ENCODE measurements around the gene LSS.
A peak's percentile ranks its signal among the peaks of the same experiment; 100 is the strongest.
"Not testable (repeated sequence)": the region's sequence is repeated elsewhere in the genome, so short reads cannot be mapped to it uniquely, and the experiment has no call there.

The LSS gene

GRCh38 chr21:46245213-46245915, 16.8 kb upstream of the LSS start:
- DNase-seq, result no peak

DNA sequence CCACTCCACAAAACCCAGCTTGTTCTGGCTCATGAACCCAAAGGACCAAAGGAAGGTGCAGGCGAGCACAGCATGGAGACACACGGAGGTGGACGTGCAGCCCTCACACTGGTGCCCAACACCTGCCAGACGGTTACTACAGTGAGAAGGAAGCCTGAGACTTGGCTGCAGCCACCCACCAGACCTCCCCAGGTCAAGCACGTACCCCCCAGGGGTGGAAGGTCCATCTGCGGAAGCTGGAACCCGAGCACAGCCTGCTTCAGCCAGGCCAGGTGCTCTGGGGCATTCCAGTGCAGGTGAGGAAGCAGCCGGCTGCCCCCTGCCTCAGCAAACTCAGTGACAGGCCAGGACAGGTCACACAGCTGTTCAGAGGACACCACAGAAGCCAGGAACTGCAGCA, 16.0 kb upstream of the LSS start:
- DNase-seq, result no peak

DNA sequence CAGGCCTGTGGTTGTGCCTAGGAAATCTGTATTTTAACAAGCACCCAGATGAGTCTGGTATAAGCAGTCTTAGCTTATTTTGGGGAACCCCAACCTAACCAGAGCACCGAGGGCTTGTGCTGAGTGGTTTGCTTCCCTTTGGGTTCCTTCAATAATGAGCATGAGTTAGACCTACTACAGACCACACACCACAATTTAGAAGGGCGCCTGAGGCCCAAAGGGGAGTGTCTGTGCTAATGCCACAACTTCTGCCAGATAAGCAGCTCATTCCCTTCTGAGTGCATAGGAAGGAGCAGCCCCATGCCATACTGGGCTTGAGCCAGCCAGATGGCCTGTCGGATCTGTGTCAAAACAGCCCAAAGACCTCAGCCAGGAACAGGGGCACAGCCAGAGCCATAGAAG, 15.4 kb upstream of the LSS start:
- DNase-seq, result no peak

DNA sequence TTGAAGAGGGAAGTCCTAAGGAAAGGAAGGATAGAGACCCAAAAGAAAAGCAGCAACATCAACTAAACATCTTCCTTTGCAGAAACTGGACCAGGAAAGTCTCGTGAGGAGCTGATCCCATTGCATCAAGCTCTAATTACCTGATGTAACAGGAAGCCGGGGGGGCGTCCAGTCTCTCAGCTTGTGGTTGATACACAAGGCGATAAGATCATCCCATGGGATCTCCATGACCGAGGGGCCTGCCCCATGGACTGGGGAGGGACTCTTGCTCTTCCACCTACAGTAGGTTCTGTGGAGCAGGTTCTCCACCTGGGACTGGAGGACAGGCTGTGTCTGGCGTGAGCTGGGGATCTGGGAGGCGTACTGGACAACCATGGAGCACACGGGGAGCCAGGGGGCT, 14.8 kb upstream of the LSS start:
- DNase-seq, result no peak

DNA sequence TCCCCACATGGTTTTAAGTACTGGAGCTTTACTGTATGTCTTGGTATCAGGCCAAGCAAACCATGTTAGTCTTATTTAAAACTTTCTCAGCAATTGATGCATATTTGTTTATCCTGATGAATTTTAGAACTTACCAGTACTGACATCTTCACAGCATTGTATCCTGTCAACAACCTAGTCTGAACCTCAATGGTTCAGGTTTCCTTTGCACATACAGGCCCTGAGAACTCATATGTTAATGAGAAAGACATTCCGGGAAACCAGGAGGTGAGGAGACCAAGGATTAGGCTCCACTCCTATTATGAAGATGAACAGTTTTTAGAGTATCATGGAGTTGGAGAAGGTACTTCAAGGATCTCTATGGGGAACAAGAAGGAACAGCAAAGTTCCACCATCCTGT, 13.0 kb upstream of the LSS start:
- not testable (repeated sequence) for DNase-seq

DNA sequence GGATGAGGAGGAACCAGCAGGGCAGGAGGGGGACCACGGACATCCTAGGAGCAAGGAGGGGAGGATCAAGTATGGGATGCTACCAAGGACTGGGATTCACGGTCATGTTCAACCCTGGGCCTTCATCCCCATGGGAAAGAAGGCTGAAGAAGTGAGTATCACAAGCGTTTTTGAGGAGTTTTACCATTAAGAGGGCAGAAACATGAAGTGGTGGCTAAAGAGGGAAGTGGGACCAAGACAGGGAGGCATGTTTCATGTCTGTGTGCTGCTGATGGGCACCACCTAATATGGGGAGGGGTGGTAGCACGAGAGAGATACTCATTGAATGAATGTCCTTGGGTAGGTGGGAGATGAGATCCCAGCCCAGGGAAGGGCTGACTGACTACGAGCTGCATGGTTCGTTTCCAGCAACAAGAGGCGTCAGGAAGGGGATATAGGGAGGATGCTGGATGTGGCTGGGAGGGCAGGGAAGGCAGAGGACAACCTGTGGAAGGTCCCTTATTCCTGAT, 11.3 kb upstream of the LSS start:
- DNase-seq, result no peak

- DNase-seq, result no peak
Observed at GRCh38 chr21:46237474-46237873, 8.9 kb upstream of the LSS start.

DNA sequence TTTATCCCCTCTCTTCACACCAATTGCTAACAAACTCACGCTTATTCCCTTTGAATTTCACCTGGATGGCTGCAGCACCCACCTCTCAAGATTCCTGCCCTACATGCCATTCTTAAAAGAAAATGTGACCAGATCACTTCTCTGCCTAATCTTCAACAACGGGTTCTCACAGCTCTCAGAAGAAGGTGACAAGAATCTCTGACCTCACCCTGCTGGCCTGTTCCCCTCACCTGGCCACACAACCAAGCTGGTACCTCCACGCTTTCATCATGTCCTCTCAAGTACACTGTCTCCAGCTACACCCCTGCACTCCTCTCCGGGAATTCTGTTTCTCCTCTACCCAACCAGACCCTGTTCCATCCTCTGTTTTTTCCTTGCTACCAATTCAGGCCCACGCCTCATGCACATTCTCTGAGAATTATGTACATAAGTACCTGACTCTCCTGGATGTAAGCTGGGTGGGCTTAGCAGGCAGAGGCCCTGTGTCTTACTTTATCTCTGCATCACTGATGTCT, 5.9 kb upstream of the LSS start:
- DNase-seq, result no peak

DNA sequence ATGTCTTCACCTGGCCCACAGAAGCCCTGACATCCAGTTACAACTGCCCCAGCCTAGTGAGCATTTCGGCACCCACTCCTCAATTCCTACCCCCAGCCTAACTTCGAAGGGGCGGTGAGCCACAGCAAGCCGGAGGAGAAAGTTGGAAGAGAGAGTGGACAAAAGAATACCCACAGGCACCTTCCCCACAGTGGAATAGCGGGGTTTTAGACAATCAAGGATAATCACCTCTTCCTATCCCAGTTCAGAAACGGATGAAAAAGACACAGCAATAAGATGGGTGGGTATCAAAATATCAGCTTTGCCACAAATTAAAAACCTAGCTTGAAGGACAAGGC, 1.3 kb upstream of the LSS start:
- no peak for DNase-seq

GRCh38 chr21:46229133-46229922, 754 bp upstream of the LSS start:
- DNase-seq, result no peak

- peak; percentile 3 for DNase-seq
Observed at GRCh38 chr21:46227811-46228344, 696 bp downstream of the LSS start.

DNA sequence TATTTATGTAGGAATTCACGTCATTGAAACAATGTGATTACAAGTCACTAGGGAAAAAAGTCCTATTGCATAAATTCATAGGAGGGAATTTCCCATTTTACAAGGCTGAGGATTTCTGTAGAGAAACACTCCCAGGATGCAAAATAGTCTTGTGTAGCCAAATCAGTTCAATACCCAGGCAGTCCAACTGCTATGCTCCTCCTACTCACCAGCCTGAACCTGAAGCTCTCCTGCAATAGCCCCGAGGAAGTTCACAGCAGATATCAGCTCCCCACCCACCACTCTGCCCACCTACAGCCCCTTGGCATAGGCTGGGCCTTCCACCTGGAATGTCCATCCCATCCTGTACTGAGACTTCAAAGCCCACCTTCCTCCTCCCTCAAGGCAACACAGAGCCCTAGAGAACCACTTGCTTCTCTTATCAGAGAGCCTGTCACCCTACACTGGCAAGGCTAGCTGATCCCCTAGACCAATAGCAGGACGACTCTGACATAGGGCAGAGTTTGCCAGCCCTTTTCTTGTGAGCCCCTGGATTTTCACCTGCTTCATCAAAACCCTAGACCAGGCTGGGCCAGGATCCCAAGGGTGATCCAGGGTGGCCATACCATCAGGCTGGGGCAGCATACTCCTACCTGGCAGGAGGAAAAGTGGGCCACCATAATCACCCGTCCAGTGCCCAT, 1.5 kb downstream of the LSS start:
- no peak for DNase-seq

DNA sequence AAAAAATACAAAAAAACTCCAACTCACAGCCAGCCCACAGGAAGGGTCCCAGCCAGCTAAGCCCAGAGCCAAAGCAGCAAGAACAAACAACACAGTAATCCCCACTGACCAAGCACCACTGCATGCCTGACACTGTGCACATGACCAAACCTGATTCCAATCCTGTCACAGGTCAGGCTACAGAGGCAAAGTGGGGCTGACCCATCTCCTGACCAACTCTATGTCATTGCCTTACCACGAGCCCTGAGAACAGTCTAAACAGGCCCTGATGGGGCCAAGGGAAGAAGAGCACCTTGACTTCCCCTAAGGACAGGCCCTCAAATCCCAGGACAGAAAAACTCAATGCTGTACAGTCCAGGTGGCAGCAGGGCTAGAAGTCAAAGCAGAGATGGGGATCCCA, 2.4 kb downstream of the LSS start:
- no peak for DNase-seq

DNA sequence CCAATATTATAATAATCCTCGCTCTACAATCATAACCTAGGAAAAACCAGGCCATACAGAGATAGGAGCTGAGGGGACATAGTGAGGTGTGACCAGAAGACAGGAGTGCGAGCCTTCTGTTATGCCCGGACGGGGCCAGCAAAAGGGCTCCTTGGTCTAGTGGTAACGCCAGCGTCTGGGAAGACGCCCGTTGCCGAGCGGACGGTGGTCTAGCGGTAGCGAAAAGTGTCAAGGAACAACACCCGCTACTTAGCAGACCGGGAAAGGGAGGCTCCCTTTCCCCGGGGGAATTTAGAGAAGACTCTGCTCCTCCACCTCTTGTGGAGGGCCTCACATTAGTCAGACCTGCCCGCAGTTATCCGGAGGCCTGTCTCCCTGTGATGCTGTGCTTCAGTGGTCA, 4.9 kb downstream of the LSS start:
- not testable (repeated sequence) for DNase-seq

DNA sequence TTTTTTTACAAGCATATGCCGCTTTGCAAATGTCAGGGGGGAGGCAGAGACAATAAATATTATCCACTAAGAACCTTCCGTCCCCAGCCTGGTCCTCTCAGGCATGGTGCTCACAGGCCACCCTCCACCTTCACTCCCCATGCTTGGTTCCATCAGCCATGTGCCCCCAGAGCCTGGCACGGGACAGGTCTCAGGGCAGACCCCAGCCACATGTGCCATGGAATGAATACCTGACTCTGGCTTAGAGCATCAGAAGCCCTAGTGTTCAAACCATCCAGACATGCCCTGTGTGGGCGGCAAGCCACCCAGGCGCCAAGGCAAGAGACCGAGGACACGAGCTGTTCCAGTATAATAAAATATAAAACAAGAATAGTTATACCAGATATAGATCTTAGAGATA, 5.4 kb downstream of the LSS start:
- no peak for DNase-seq

DNA sequence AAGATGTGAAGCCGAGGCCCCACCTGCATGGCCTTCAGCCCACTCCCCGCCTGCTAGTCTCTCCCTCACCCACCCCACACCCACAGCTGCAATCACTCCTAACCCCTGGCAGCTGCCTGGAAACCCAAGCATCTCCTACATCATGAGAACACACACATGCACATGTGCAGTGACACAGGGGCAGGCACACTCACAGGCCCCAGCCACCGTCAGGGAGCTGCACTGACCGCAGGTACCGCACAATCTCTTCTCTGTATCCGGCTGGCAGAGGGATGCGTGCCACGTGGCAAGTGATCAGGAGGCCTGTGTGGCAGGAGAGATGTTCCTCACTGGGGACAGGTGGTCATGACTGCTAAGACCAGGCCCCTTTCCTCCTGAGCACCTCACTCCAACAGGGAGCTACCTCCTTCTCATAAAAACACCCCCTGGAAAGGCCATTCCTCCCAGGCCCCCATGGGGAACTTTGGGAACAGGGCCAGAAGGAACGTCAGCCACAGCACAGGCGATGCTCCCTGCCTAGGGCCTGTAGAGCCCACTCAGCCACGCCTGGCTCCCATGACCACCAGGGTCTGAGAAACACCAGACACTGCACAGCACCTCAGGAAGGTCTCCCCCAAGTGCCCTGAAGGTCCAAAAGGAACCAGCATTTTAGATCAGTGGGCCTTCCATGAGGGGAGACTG, 6.0 kb downstream of the LSS start:
- no peak for DNase-seq

DNA sequence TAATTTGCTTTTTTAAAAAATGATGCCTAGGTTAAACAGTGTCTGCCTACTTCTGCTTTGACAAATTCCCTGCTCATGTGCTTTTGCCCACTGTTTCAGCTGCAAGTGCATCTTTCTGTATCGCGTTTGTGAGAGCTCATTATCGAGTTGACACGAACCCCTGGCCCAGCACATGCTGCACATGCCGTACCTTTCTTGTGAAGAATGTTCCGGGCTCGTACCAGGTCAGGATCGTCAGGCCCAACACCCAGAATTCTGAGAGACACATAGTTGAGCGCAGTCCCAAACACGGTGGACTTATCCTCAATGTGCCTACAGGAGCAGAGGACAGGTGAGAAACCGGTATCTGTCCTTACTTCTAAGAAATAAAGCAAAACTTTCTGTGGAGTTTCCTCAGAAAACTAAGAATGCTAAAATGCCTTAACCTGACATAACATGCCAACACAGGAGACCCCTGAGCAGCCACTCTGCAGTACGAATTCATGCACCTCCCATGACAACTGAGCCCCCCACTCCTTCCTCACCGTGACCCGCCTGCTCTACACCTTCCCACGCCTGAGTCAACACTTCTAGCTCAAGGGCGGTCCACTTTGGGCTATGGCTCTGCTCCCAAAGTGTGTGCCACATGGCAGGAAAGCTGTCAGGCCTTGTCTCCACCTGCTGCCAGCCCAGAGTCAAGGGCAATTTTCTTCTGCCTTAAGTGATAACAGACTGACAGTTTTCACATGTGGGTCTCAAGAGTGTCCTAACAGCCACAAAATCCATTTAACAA, 6.7 kb downstream of the LSS start:
- no peak for DNase-seq

DNA sequence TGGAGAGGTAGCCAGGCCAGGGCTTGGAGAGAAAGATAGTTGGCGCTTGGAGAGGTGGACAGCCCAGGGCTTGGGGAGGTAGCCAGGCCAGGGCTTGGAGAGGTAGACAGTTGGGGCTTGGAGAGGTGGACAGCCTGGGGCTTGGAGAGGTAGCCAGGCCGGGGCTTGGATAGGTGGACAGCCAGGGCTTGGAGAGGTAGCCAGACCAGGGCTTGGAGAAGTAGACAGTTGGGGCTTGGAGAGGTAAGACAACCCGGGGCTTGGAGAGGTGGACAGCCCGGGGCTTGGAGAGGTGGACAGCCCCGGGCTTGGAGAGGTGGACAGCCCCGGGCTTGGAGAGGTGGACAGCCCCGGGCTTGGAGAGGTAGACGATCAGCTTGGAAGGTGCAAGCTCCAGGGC, 7.7 kb downstream of the LSS start:
- DNase-seq, result no peak

GRCh38 chr21:46220275-46220810, 8.2 kb downstream of the LSS start:
- DNase-seq, result no peak

DNA sequence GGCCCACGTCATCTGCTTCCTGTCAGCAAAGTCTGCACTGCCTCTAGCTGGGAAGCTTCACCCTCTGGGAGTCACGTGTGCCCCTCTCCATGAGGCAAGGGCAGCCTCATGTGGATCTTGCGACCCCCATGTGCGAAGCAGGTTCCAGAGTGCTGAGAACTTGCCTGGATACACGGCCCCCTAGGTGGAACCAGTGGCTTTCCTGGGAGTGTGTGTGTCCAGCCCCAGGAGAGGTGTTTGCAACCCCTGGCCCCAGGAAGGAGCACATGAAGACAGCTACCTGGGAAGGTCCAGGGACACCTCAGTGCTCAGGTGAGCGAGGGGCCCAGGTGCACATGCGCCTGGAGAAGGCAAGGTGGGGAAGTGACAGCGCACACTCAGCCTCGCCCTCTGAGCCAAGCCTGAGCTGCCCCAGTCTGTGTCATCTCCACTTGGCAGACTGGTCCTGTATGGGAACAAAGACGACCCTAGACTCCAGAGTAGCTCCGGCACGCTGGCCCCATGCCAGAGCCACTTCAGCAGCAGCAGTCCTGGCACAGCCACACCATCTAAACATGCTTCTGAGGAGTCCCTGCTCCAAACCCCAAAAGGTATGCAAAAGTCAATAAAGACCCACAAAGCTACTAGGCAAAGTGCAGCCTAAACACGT, 8.9 kb downstream of the LSS start:
- no peak for DNase-seq
